Prostate gland (tissue), 2 donors: Measurements from ENCODE around the gene ADO.

ENCODE experiments used
- POLR2AphosphoS5 ChIP-seq: sonication (generic); formaldehyde crosslinking; IDR thresholded peaks from one replicate; pipeline ENCODE4 v1.6.1; 2017; ENCODE audit warnings: antibody characterized with exemption
- TF ChIP-seq, protein P1 (sequence below), 4 experiments: fragments of 200-600 bp in 2 of 4; fragments of 450-650 bp in 2 of 4; sonication (generic) in 2 of 4; IDR thresholded peaks; 1 replicate in 3 of 4; 2 replicates in 1 of 4; pipeline ENCODE4 v1.5.1; 2016 to 2019; ENCODE audit warnings: antibody characterized with exemption in 4 of 4, mild to moderate bottlenecking in 2 of 4, moderate library complexity in 2 of 4

GRCh38 chr10:62842983-62843382 is 38.5 kb downstream of the ADO start:
- TF ChIP-seq, protein P1, sequence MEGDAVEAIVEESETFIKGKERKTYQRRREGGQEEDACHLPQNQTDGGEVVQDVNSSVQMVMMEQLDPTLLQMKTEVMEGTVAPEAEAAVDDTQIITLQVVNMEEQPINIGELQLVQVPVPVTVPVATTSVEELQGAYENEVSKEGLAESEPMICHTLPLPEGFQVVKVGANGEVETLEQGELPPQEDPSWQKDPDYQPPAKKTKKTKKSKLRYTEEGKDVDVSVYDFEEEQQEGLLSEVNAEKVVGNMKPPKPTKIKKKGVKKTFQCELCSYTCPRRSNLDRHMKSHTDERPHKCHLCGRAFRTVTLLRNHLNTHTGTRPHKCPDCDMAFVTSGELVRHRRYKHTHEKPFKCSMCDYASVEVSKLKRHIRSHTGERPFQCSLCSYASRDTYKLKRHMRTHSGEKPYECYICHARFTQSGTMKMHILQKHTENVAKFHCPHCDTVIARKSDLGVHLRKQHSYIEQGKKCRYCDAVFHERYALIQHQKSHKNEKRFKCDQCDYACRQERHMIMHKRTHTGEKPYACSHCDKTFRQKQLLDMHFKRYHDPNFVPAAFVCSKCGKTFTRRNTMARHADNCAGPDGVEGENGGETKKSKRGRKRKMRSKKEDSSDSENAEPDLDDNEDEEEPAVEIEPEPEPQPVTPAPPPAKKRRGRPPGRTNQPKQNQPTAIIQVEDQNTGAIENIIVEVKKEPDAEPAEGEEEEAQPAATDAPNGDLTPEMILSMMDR (IDR thresholded peaks at IDR 0.05): no peak
- TF ChIP-seq POLR2AphosphoS5: no peak
